DOHH2 (cell line): Measurements from ENCODE around the gene TPRN.
A peak's percentile ranks its signal among the peaks of the same experiment; 100 is the strongest.

Source experiments
- H3F3A ChIP-seq: fragments of 200-600 bp; sonication (generic), shearing (Covaris generic); 2 replicates; pipeline ENCODE4 v1.6.0; 2016; ENCODE audit warnings: antibody characterized with exemption, mild to moderate bottlenecking; ENCODE audit not compliant: control insufficient read depth, insufficient read depth
- H3K27ac ChIP-seq: fragments of 200-600 bp; sonication (generic); 2 replicates; pipeline ENCODE4 v1.5.1; 2014; ENCODE audit warnings: low read depth, mild to moderate bottlenecking, low read length, moderate library complexity
- H3K27me3 ChIP-seq: fragments of 200-600 bp; sonication (generic); 2 replicates; pipeline ENCODE4 v1.6.1; 2014; ENCODE audit warnings: mild to moderate bottlenecking, low read length, mixed read lengths; ENCODE audit not compliant: control insufficient read depth
- H3K36me3 ChIP-seq: fragments of 200-600 bp; sonication (generic); 2 replicates; pipeline ENCODE4 v1.6.1; 2014; ENCODE audit warnings: mild to moderate bottlenecking, low read length, moderate library complexity, mixed read lengths; ENCODE audit not compliant: control insufficient read depth
- H3K4me1 ChIP-seq: fragments of 200-600 bp; sonication (generic); 2 replicates; pipeline ENCODE4 v1.6.1; 2014; ENCODE audit warnings: mild to moderate bottlenecking, low read length, mixed read lengths; ENCODE audit not compliant: control insufficient read depth
- H3K4me2 ChIP-seq: fragments of 200-600 bp; sonication (generic); 2 replicates; pipeline ENCODE4 v1.6.0; 2014; ENCODE audit warnings: mild to moderate bottlenecking, low read length, moderate library complexity
- H3K4me3 ChIP-seq: fragments of 200-600 bp; sonication (generic); 2 replicates; pipeline ENCODE4 v1.5.1; 2014; ENCODE audit warnings: mild to moderate bottlenecking, low read length, mixed read lengths
- H3K79me2 ChIP-seq: fragments of 200-600 bp; sonication (generic); 2 replicates; pipeline ENCODE4 v1.6.1; 2014; ENCODE audit warnings: mild to moderate bottlenecking, low read length, mixed read lengths; ENCODE audit not compliant: control insufficient read depth
- H3K9me2 ChIP-seq: fragments of 200-600 bp; sonication (generic); replicated peaks from 2 replicates; pipeline ENCODE4 v1.6.1; 2014; ENCODE audit warnings: mild to moderate bottlenecking, low read length, mixed read lengths; ENCODE audit not compliant: control insufficient read depth
- H3K9me3 ChIP-seq: fragments of 200-600 bp; sonication (generic); 2 replicates; pipeline ENCODE4 v1.6.1; 2014; ENCODE audit warnings: antibody characterized with exemption, low read length, mixed read lengths; ENCODE audit not compliant: control insufficient read depth, insufficient read depth
- H4K20me1 ChIP-seq: fragments of 200-600 bp; sonication (generic); 2 replicates; pipeline ENCODE4 v1.6.0; 2014; ENCODE audit warnings: low read depth, mild to moderate bottlenecking, antibody characterized with exemption, low read length, moderate library complexity; ENCODE audit not compliant: control insufficient read depth, insufficient read depth
- CTCF ChIP-seq: fragments of 200-600 bp; sonication (generic); IDR thresholded peaks from one replicate; pipeline ENCODE4 v1.5.1; 2014; ENCODE audit warnings: antibody characterized with exemption, mild to moderate bottlenecking, low read depth, low read length; ENCODE audit not compliant: poor library complexity, severe bottlenecking
- EZH2phosphoT487 ChIP-seq: fragments of 200-600 bp; sonication (generic); IDR thresholded peaks from 2 replicates; pipeline ENCODE4 v1.6.1; 2017; ENCODE audit warnings: borderline replicate concordance, mild to moderate bottlenecking, antibody characterized with exemption, low read length, moderate library complexity, mixed read lengths

Gene TPRN

GRCh38 chr9:137198902-137199283, 1.6 kb downstream of the TPRN start:
- peaks cover 6% of the 10 kb centered on the region for H3F3A ChIP-seq
- H3K4me1 ChIP-seq, result peaks cover 49% of the 10 kb centered on the region
- H3K79me2 ChIP-seq, result peaks cover 52% of the 10 kb centered on the region
- no peak overlapping the region; the same call in 1 of the 2 replicates for H3K4me3 ChIP-seq
- peak overlapping the region; percentile 40 for H3K4me2 ChIP-seq
- H4K20me1 ChIP-seq, result peaks cover 3% of the 10 kb centered on the region; the same call in 1 of the 2 replicates
- TF ChIP-seq CTCF (no peak), EZH2phosphoT487 (no peak)
- no peaks in the 10 kb centered on the region for H3K27me3 ChIP-seq
- H3K9me2 ChIP-seq, result no peaks in the 10 kb centered on the region
- no peaks in the 10 kb centered on the region for H3K9me3 ChIP-seq
- H3K36me3 ChIP-seq, result peaks cover 1% of the 10 kb centered on the region
- H3K27ac ChIP-seq, result no peak overlapping the region

- H3F3A ChIP-seq, result peaks cover 6% of the 10 kb centered on the region
- H3K4me3 ChIP-seq, result no peak overlapping the region
- no peak for TF ChIP-seq EZH2phosphoT487
- TF ChIP-seq CTCF, result no peak
- peaks cover 43% of the 10 kb centered on the region for H3K4me1 ChIP-seq
- H3K27me3 ChIP-seq, result no peaks in the 10 kb centered on the region
- peak overlapping the region; percentile 40 for H3K4me2 ChIP-seq
- peaks cover 3% of the 10 kb centered on the region; the same call in 1 of the 2 replicates for H4K20me1 ChIP-seq
- no peaks in the 10 kb centered on the region for H3K9me2 ChIP-seq
- H3K36me3 ChIP-seq, result no peaks in the 10 kb centered on the region
- H3K27ac ChIP-seq, result no peak overlapping the region
- peaks cover 45% of the 10 kb centered on the region for H3K79me2 ChIP-seq
- H3K9me3 ChIP-seq, result no peaks in the 10 kb centered on the region
Observed at GRCh38 chr9:137198051-137198901, 2.3 kb downstream of the TPRN start.

GRCh38 chr9:137195525-137196220, 4.9 kb downstream of the TPRN start:
- H4K20me1 ChIP-seq, result peaks cover 3% of the 10 kb centered on the region; the same call in 1 of the 2 replicates
- H3K4me2 ChIP-seq, result no peak overlapping the region
- no peak overlapping the region for H3K27ac ChIP-seq
- no peaks in the 10 kb centered on the region for H3K9me3 ChIP-seq
- H3K9me2 ChIP-seq, result no peaks in the 10 kb centered on the region
- TF ChIP-seq EZH2phosphoT487 (no peak), CTCF (no peak)
- H3F3A ChIP-seq, result no peaks in the 10 kb centered on the region
- peaks cover 24% of the 10 kb centered on the region for H3K79me2 ChIP-seq
- H3K4me3 ChIP-seq, result no peak overlapping the region
- H3K4me1 ChIP-seq, result peaks cover 20% of the 10 kb centered on the region
- no peaks in the 10 kb centered on the region for H3K27me3 ChIP-seq
- peaks cover 15% of the 10 kb centered on the region for H3K36me3 ChIP-seq
